Measurements from ENCODE around the gene IL15RA.
"Not testable (repeated sequence)": the region's sequence is repeated elsewhere in the genome, so short reads cannot be mapped to it uniquely, and the experiment has no call there.

IL15RA gene

GRCh38 chr10:5970527-5970926, 6.8 kb downstream of the IL15RA start:
- DNase-seq (ENCODE audit: low read depth in 1 of 2, low spot score in 1 of 2): no peak

- no peak for DNase-seq (ENCODE audit: low read depth in 1 of 2, low spot score in 1 of 2)
Observed at GRCh38 chr10:5970066-5970465, 7.3 kb downstream of the IL15RA start.

- DNase-seq (ENCODE audit: low read depth in 1 of 2, low spot score in 1 of 2): no peak
Observed at GRCh38 chr10:5968681-5969453, 8.5 kb downstream of the IL15RA start.

- DNase-seq (ENCODE audit: low read depth in 1 of 2, low spot score in 1 of 2): no peak
Observed at GRCh38 chr10:5968037-5968680, 9.2 kb downstream of the IL15RA start.

- no peak for DNase-seq (ENCODE audit: low read depth in 1 of 2, low spot score in 1 of 2)
Observed at GRCh38 chr10:5965266-5965665, 12.1 kb downstream of the IL15RA start.

- DNase-seq (ENCODE audit: low read depth in 1 of 2, low spot score in 1 of 2): no peak
Observed at GRCh38 chr10:5964736-5965135, 12.6 kb downstream of the IL15RA start.

- no peak for DNase-seq (ENCODE audit: low read depth in 1 of 2, low spot score in 1 of 2)
Observed at GRCh38 chr10:5963591-5963990, 13.8 kb downstream of the IL15RA start.

- DNase-seq (ENCODE audit: low read depth in 1 of 2, low spot score in 1 of 2): no peak
Observed at GRCh38 chr10:5963071-5963470, 14.3 kb downstream of the IL15RA start.

- not testable (repeated sequence) for DNase-seq (ENCODE audit: low read depth in 1 of 2, low spot score in 1 of 2)
Observed at GRCh38 chr10:5962358-5962940, 14.9 kb downstream of the IL15RA start.

- no peak for DNase-seq (ENCODE audit: low read depth in 1 of 2, low spot score in 1 of 2)
Observed at GRCh38 chr10:5961405-5962100, 15.8 kb downstream of the IL15RA start.

GRCh38 chr10:5960973-5961275, 16.4 kb downstream of the IL15RA start:
- not testable (repeated sequence) for DNase-seq (ENCODE audit: low read depth in 1 of 2, low spot score in 1 of 2)

GRCh38 chr10:5960070-5960972, 17.0 kb downstream of the IL15RA start:
- DNase-seq (ENCODE audit: low read depth in 1 of 2, low spot score in 1 of 2): no peak

GRCh38 chr10:5959581-5960069, 17.7 kb downstream of the IL15RA start:
- DNase-seq (ENCODE audit: low read depth in 1 of 2, low spot score in 1 of 2): no peak

GRCh38 chr10:5959142-5959541, 18.2 kb downstream of the IL15RA start:
- DNase-seq (ENCODE audit: low read depth in 1 of 2, low spot score in 1 of 2): no peak

- no peak for DNase-seq (ENCODE audit: low read depth in 1 of 2, low spot score in 1 of 2)
Observed at GRCh38 chr10:5958675-5959074, 18.7 kb downstream of the IL15RA start.

- DNase-seq (ENCODE audit: low read depth in 1 of 2, low spot score in 1 of 2): no peak
Observed at GRCh38 chr10:5958077-5958476, 19.3 kb downstream of the IL15RA start.

GRCh38 chr10:5956146-5956936, 21.0 kb downstream of the IL15RA start:
- no peak for DNase-seq (ENCODE audit: low read depth in 1 of 2, low spot score in 1 of 2)

GRCh38 chr10:5953676-5954075, 23.7 kb downstream of the IL15RA start:
- DNase-seq (ENCODE audit: low read depth in 1 of 2, low spot score in 1 of 2): no peak

GRCh38 chr10:5952731-5953385, 24.5 kb downstream of the IL15RA start:
- no peak for DNase-seq (ENCODE audit: low read depth in 1 of 2, low spot score in 1 of 2)
